ENCODE data around the gene ZDHHC11.
"Not testable (repeated sequence)": the region's sequence is repeated elsewhere in the genome, so short reads cannot be mapped to it uniquely, and the experiment has no call there.

ZDHHC11 gene

DNA sequence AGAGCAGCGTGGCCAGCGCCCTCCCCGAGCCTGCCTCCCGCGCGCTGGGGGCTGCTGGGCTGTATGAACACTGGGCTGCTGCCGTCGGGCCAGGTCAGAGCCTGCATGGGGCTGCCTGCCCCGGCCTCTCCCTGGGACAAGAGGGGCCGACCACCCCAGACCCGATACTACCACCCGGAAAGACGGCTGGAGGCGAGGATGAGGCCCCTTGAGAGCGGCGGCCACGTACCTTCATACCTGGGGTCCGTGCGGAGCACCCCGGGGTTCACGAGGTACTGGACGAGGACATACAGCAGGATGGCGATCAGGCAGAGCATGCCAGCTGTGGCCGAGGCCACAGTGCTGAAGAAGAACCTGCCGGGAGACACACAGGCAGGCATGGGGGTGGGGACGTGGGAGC is 7.4 kb downstream of the ZDHHC11 start:
- not testable (repeated sequence) for DNase-seq

- DNase-seq: not testable (repeated sequence)
Observed at GRCh38 chr5:842402-843221, 8.2 kb downstream of the ZDHHC11 start.

- DNase-seq: not testable (repeated sequence)
Observed at GRCh38 chr5:841531-842401, 9.0 kb downstream of the ZDHHC11 start.

GRCh38 chr5:840974-841435 is 9.8 kb downstream of the ZDHHC11 start:
- not testable (repeated sequence) for DNase-seq

DNA sequence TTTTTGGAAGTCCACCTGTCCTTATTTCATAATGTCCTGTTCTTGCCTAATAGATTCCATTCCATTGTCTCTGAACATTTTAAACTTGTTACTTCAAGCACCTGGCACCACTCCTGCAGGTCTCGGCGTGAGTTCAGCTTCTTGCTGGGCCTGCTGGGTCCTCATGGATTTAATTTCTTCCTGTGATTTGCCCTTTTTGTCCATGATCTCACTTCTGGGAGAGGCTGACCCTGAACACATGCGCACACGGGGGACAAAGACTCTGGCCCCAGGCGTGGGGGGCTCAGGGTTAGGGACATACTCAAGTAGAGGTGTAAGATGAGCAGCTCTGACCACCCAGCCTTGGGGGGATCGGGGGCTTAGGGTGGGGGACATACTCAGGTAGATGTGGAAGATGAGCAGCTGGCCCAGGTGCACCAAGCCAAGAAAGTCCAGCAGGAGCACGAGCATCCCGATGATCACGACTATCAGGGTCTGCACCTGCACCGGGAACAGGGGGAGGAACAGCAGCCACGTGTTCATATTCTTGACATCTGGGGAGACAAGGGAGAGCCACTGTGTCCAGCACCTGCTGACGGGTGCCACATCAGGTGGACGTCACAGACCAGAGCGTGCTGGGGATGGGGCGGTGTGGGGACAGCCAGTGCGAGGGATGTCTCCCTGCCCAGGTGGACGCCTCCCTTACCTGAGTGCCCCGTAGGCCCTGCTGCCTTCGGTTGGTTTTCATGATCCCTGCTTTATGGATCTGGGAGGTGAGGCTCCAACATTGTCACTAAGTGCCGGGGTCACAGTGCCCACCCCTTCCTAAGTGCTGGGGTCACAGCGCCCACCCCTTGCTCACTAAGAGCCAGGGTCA is 10.4 kb downstream of the ZDHHC11 start:
- DNase-seq: not testable (repeated sequence)

GRCh38 chr5:838431-838851 is 12.3 kb downstream of the ZDHHC11 start:
- DNase-seq: not testable (repeated sequence)

- not testable (repeated sequence) for DNase-seq
Observed at GRCh38 chr5:837621-838121, 13.1 kb downstream of the ZDHHC11 start.

DNA sequence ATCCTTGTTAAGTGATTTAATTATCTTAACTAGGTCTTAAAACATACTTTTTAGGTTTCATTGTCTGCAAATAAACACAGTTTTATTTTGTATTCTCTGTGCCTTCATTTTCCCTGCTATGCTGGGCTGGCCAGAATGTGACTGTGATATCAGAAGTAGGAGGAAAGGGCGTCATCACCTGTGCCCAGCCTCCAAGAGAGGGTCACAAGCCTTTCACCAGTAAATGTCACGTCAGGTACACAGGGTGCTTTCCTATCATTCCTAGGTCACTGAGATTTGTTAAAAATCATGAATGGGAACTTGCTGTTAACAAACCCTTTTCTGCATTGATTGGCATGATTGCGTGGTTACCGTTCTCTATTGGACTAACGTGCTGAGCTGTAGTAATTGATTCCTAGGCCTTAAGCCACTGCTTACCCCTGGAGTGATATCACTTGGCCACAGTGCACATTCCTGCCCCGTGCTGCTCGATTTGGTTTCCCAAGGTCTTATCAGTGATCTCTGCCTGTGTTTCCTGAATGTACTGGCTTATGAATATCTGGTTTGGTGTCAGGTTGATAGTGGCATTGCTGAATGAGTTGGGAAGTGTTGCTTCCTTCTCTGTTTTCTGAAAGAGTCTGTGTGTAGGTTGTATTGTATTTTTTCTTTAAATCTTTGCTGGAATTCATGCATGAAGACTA is 14.7 kb downstream of the ZDHHC11 start:
- not testable (repeated sequence) for DNase-seq

- not testable (repeated sequence) for DNase-seq
Observed at GRCh38 chr5:834013-834412, 16.8 kb downstream of the ZDHHC11 start.

DNA sequence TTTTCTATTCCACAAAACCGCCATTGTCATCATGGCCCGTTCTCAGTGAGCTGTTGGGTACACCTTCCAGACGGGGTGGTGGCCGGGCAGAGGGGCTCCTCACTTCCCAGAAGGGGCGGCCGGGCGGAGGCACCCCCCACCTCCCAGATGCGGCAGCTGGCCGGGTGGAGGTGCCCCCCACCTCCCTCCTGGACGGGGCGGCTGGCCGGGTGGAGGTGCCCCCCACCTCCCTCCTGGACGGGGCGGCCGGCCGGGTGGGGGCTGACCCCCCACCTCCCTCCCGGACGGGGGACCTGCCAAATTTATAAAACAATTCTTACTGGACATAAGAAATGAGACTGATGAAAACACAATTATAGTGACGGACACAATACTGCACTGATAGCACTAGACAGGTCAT is 22.6 kb downstream of the ZDHHC11 start:
- not testable (repeated sequence) for DNase-seq

DNA sequence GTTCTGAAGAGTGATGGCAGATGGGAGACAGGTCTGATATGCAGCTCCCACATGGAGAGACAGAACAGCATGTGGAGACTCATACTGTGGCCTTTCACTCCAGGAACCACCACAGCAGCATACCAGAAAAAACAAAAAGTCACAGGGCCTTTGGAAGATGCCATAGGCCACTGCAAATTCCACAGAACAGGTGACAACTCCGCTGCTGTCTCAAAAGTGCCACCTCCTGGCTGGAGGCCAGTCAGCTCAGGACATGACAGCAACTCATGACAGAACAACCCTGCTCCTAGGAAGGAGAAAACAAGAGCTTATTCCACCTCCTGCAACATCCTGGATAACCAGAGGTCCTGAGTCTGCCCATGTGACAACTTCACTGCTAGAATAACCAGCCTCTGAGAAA is 25.2 kb downstream of the ZDHHC11 start:
- not testable (repeated sequence) for DNase-seq

DNA sequence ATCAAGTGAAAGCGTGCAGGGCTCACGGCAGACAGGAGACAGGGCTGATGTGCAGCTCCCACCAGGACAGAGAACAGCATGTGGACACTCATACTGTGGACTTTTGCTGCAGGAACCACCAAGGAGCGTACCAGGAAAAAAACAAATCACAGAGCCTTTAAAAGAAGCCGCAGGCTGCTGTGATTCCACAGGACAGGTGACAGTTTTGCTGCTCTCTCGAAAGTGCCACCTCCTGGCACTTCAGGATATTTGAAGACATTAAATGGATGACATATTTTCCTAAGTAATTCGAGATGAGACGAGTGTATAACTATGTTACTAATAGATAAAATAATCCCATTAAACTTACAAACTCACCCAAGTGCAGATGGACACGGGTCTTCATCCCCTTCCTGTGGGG is 29.3 kb downstream of the ZDHHC11 start:
- DNase-seq: no peak

- DNase-seq: no peak
Observed at GRCh38 chr5:820245-820644, 30.5 kb downstream of the ZDHHC11 start.

GRCh38 chr5:819078-819477 is 31.7 kb downstream of the ZDHHC11 start:
- DNase-seq: no peak

DNA sequence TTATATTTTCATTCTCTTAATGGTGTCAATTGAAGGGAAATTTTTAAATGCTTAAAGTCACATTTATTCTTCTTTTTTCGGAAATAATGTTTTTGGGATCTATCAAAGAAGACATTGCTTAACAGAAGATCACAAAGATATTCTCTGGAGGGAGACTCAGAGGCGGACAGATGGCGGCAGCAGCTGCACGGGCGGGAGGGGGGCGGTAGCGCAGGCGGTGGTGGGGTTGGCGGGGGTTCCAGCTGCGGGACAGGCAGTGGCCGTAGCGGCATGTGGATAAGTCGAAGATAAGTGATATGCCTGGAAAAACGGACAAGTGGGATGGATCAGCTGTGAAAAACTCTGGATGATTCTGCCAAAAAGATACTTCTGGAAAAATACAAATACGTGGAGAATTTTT is 34.6 kb downstream of the ZDHHC11 start:
- DNase-seq: no peak

- no peak for DNase-seq
Observed at GRCh38 chr5:815449-815848, 35.3 kb downstream of the ZDHHC11 start.

- DNase-seq: not testable (repeated sequence)
Observed at GRCh38 chr5:813575-813974, 37.2 kb downstream of the ZDHHC11 start.

DNA sequence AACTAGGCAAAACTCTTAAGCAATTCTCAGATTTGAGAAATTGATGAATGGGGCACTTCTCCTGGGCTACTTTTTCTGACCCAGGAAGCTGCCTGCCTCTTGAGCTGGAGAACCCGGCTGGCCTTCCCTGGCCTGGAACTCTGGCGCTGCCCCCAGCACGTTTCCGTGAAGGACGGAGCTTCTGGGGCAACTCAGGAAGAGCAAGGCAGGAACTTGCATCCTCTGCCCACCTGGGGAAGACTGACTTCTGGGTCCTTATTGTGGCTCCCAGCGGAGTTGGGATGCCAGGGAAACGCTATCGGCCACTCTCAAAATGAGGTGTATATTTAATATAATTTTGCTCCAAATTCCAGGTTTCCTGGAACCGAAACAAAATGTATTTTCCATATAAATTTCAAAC is 39.4 kb downstream of the ZDHHC11 start:
- DNase-seq: not testable (repeated sequence)

DNA sequence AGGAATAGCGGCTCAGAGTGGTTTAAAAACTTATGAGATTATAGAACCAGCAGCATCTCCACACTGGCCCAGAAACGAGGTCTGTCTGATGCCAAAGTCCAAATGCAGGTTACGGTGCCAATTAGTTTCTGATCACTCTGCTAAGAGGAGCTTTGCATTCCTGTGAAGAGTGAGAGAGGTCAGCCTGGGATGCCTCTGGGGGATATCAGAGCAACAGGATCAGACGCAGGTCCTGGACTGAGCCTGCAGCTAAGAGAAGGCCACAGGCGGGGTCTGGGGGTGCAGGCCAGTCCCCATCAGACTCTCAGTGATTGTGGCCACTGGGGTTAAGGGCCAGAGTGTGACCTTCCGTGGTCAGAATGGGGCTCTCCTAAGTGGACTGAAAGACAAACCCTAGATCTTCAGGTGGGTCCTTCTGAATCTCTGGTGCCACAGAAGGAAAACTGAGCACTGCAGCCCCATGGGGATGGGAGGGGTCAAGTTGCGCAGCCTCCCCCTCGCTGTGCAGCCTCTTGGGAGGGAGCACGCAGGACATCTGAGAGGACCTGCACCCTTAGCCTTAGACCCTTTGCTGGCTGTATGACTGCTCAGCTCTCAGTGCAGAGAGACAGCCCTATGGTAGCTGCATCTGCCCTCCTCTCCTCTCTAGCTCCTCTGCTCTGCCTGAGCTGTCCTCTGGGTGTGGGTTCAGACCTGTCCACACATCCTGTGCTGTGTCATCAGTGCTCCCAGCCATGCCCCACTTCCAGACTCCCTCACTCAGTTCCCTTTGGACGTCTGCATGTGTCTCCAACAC is 42.9 kb downstream of the ZDHHC11 start:
- not testable (repeated sequence) for DNase-seq

DNA sequence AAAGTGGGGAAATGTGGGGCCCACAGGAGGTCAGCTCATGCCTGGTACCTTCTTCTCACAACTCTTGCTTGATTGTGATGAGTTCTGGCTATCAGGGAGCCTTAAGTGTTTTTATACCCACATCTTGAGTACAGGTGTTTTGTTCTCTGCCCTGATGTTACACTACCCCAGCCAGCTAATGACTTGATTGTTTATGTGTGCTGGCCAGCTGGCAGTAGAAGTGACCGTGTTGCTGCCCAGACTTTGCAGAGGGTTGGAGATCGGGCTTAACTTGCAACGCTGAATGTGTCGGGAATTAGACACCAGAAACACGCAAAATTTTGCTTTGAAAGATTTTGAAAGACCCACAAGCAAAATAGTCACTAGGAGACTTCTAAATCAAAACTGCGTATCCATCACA is 49.3 kb downstream of the ZDHHC11 start:
- no peak for DNase-seq

DNA sequence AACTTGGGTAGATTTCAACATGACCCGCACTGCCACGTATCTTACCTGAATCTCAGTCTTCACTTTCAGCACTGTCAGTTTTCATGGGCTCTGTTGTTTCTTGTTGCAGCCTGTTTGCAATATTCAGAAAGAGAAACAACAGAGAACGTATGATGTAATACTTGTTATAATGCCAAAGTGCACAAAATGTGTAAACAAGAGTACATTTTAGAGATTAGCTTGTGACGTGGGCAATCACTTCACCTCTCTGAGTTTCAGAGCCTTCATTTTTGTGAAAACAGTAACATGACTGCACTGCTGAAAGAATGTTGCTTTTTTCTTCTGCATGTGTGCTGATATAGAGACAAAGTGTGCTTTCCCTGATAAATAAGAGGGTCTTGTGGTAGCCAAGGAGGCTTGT is 49.7 kb downstream of the ZDHHC11 start:
- DNase-seq: not testable (repeated sequence)
